Effector memory CD4-positive, alpha-beta T cell (primary cell): ENCODE results near the gene CFAP410.

ENCODE experiments used
- DNase-seq, 3 donors: peaks; one replicate each; pipeline ENCODE4 v3.0.0-alpha.2; 2020
- H3K27ac ChIP-seq: 2 replicates; pipeline ENCODE4 v1.7.0; 2013; ENCODE audit warnings: mild to moderate bottlenecking, low read length, moderate library complexity; ENCODE audit not compliant: insufficient read depth, poor library complexity, severe bottlenecking
- H3K27me3 ChIP-seq: replicated peaks from 2 replicates; pipeline ENCODE4 v1.7.0; 2013; ENCODE audit warnings: mild to moderate bottlenecking, low read length; ENCODE audit not compliant: insufficient read depth, control insufficient read depth, poor library complexity, severe bottlenecking
- H3K36me3 ChIP-seq: 2 replicates; pipeline ENCODE4 v1.7.0; 2013; ENCODE audit warnings: mild to moderate bottlenecking, low read length, moderate library complexity; ENCODE audit not compliant: control insufficient read depth, insufficient read depth
- H3K4me1 ChIP-seq: 2 replicates; pipeline ENCODE4 v1.7.0; 2013; ENCODE audit warnings: low read length, mild to moderate bottlenecking; ENCODE audit not compliant: control insufficient read depth, insufficient read depth, poor library complexity, severe bottlenecking
- H3K4me3 ChIP-seq: 2 replicates; pipeline ENCODE4 v1.7.0; 2013; ENCODE audit warnings: low read length, low read depth, mild to moderate bottlenecking; ENCODE audit not compliant: insufficient read depth, poor library complexity, severe bottlenecking
- H3K9me3 ChIP-seq: 2 replicates; pipeline ENCODE4 v1.7.0; 2013; ENCODE audit warnings: mild to moderate bottlenecking, low read length, moderate library complexity; ENCODE audit not compliant: control insufficient read depth

Gene CFAP410

DNA sequence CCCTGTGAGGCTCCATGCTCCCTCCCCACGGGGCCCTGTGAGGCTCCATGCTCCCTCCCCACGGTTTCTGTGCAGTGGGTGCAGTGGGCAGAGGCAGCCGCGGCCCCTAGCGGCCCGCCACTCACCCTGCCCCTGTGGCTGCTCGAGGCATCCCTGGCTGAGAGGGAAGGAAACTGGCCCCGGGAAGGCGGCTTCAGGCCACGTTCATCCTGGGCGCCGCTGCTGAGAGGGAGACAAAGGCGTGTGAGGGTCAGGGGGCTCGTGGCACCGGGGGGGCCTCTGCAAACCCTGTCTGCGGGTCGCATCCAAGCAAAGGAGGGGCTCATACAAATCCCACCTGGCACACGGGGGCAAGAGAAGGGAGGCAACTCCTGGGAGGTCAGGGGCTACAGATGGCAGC is 8.5 kb downstream of the CFAP410 start:
- Histone ChIP-seq H3K4me1 (no peaks in the 10 kb centered on the region), H3K27ac (no peak overlapping the region), H3K27me3 (no peaks in the 10 kb centered on the region), H3K9me3 (no peaks in the 10 kb centered on the region), H3K4me3 (no peak overlapping the region), H3K36me3 (peaks cover 19% of the 10 kb centered on the region)
- DNase-seq, result no peak

DNA sequence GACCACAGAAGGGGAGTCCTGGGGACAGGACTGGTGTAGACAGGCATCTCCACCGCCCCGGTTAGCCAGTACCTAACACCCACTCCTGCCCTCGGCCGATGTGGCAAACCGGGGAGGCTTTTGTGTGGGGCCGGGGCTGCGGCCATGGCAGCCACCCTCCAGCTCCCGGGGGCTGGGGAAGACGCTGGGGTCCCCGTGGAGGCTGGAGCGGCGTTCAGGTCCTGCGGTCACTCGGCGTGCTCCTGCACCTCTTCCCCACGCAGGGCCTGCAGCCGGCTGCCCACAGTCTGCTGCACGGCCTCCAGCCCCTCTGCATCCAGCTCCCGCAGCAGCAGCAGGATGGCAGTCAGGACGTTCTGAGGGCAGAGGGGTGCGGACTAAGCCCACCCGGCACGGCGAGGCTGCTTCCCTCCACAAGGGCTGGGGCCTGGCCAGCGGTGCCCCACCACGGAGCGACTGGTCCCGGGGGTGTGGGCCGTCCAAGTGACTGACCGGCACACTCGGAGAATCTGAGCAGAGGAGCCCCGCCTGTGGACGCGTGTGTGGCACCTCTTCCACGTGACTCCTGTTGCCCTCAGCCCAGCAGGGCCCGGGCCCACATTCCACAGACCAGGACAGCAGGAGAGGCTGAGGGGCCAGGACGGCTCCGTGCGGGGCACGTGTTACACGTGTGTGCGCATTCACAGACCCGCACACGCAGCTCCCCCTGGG is 9.1 kb downstream of the CFAP410 start:
- Histone ChIP-seq H3K9me3 (no peaks in the 10 kb centered on the region), H3K4me3 (no peak overlapping the region), H3K27ac (no peak overlapping the region), H3K4me1 (no peaks in the 10 kb centered on the region), H3K27me3 (no peaks in the 10 kb centered on the region), H3K36me3 (peaks cover 19% of the 10 kb centered on the region)
- no peak for DNase-seq

DNA sequence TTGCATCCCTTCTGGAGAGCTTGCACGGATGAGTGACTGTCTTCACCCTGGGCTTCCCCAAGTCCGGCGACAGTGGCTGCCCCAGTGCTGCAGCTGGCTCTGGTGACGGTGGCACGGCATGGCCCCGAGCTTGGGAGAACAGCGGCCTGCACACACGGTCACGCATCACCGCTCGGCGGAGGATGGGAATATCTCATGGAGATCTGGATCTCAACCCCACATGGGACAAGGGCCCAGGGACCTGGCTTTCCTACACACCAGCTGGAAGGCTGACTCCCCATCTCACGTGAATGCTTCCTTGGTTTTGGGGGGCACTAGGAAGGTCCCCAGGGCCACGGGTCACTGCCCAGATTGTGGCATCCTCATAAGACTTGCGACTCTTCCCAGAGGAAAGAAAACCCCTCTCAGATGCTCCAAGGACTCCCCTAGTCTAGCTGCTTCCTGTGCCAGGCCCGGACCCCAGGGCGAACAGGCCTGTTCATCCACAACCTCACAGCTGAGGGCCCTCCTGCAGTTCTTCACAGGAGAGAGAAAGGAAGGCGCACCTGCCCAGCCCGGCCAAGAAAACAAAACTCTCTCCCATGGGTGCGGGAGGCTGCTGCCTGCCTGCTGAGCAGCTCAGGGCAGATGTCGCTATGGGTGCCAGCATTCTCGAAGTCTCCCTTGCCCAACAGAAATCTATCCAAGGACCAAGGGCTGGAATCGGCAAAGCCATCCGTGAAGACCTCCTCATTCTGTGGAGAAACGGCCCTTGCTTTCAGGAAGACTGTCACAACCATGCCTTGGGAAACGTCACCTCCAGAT is 9.9 kb downstream of the CFAP410 start:
- Histone ChIP-seq H3K27ac (no peak overlapping the region), H3K9me3 (no peaks in the 10 kb centered on the region), H3K36me3 (peaks cover 27% of the 10 kb centered on the region), H3K4me3 (no peak overlapping the region), H3K27me3 (no peaks in the 10 kb centered on the region), H3K4me1 (no peaks in the 10 kb centered on the region)
- DNase-seq, result no peak

DNA sequence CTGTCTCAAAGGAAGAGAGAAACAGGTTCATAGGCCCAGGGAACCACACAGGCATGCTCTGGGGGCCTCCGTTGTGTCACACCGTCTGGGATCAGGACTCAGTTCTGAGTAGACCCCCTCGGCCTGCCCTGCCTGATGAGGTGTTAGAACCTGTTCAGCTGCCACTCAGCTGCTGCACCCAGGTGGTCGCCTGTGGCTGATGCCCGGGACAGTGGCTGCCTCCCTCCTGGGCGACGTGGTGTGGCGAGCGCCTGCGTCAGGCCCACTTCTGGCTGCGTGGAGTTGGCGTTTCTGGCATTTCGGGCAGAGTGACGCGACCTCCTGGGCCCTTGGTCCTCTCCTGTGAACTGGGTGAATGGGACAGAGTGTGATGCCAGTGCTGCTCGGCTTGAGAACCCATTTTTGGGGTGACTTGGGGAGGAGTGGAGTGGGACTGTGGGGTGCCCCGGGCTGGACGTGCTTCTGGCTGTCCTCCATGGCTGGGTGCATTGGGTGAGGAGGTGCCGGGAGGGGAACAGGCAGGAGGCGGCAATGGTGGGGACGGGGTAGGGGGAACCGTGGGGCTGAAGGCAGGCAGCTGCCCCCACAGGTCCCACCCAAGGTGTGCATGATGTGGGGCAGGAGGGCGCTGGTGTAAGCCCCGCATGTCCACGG is 10.8 kb downstream of the CFAP410 start:
- Histone ChIP-seq H3K36me3 (peaks cover 36% of the 10 kb centered on the region), H3K27me3 (no peaks in the 10 kb centered on the region), H3K4me1 (no peaks in the 10 kb centered on the region), H3K27ac (no peak overlapping the region), H3K4me3 (no peak overlapping the region), H3K9me3 (no peaks in the 10 kb centered on the region)
- DNase-seq, result no peak

DNA sequence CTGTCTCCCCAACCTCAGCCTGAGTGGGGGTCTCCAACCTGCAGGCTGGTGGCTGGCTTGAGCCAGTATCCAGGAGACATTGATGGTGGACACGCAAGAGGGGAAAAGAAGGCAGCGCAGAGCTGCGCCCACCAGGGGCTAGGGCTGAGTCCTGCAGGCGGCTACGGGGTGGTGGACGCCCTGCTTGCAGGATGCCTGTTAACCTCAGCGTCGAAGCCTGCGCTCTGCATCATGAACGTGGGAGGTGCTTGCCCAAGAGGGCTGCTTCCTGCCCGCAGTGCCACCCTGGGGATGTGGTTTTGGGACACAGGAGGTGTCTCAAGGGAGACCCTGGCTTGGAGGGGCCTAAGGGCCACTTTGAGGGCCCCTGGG is 11.6 kb downstream of the CFAP410 start:
- DNase-seq, result no peak
- Histone ChIP-seq H3K36me3 (peaks cover 44% of the 10 kb centered on the region), H3K9me3 (no peaks in the 10 kb centered on the region), H3K4me3 (no peak overlapping the region), H3K27ac (no peak overlapping the region), H3K27me3 (no peaks in the 10 kb centered on the region), H3K4me1 (no peaks in the 10 kb centered on the region)

DNA sequence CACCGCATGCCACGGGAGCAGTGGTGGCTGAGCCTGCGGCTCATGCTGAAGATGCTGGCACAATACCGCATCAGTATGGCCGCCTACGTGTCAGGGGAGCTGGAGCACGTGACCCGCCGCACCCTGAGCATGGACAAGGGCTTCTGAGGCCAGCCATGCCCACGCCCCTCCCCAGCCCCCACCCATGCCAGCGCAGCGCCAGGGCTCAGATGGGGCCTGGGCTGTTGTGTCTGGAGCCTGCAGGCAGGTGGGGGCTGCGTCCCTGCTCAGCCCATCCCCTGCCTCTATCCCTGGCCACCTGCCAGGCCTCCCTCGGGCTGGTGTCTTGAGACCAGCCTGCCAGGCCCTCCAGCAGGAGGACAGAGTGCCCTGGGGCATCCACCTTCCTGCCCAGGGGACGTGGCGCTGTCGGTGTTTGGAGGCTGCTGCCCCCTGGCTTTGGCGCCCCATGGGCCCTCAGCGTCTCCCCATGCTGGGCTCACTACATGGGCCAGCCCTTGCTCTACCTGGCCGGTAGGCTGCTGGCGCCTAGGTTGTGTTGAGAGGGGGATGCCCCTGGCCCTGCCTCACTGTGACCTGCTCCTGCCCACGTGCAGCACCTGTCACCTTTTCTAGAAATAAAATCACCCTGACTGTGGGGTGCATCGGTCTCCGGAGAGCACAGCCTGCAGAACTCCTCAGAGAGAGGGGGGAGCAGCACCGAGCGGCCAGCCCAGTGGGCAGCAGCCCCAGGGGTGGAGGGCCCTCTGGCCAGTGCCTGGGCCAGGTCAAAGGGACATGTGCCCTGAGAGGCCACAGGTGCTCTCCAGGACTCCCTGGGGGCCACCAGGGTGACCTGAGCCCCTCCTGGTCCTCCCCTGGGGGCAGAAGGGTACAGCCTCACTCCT is 12.2 kb downstream of the CFAP410 start:
- no peak overlapping the region for H3K27ac ChIP-seq
- no peaks in the 10 kb centered on the region for H3K9me3 ChIP-seq
- no peak for DNase-seq
- H3K4me3 ChIP-seq, result no peak overlapping the region
- H3K4me1 ChIP-seq, result no peaks in the 10 kb centered on the region
- no peaks in the 10 kb centered on the region for H3K27me3 ChIP-seq
- H3K36me3 ChIP-seq, result peaks cover 49% of the 10 kb centered on the region

DNA sequence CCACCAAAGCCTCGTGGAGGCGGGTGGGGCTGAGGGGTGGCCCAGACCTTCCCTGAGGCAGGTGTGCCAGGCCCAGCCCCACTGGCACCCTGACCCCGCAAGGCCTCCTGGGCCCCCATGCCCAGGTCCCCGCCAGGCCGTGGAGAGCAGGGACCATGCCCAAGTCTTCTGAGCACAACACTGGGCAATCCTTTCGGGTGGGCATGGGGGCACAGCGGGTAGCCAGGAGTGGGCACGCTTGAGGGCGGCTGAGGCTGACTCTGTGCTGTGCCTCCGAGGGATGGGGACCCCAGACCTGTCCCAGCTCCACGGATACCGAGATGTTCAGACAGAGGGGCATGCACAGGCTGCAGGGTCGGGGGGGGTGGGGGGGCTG is 12.9 kb downstream of the CFAP410 start:
- DNase-seq, result no peak
- H3K27me3 ChIP-seq, result no peaks in the 10 kb centered on the region
- no peak overlapping the region for H3K27ac ChIP-seq
- H3K36me3 ChIP-seq, result peaks cover 50% of the 10 kb centered on the region
- no peak overlapping the region for H3K4me3 ChIP-seq
- H3K4me1 ChIP-seq, result no peaks in the 10 kb centered on the region
- no peaks in the 10 kb centered on the region for H3K9me3 ChIP-seq

DNA sequence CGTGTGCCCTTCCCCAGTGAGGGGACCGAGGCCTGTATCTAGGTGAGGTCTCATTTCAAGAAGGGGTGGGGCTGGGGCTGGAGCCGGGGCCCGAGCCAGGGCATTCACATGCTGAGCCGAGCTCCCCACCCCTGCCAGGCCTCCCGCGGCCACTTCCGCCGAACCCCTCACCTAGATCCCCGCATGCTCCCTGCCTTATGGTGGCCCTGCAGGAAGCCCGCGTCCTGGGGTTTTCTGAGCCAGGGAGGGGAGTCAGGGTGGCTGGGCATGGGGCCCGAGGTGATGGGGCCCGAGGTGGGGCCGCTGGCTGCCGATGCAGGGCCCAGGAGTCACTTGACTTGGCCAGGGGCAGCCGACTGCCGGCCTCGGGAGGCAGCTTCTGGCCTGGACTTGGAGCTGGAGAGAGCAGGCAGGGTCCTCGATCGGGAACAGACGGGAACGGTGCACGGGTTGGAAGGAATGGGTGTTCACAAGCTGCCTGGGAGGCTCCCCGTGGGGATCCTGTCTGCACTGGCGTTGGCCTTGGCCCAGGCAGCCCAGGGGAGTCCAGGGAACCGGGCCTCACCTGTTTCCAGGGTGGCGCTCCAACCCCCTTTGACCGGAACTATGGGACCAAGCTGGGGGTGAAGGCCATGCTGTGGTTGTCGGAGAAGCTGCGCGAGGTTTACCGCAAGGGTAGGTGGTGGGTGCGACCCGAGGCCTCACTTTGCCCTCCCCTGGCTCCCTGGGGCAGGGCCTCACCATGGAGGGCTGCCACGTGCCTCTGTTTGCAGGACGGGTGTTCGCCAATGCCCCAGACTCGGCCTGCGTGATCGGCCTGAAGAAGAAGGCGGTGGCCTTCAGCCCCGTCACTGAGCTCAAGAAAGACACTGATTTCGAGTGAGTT is 13.6 kb downstream of the CFAP410 start:
- Histone ChIP-seq H3K4me1 (no peaks in the 10 kb centered on the region), H3K4me3 (no peak overlapping the region), H3K27me3 (no peaks in the 10 kb centered on the region), H3K36me3 (peaks cover 54% of the 10 kb centered on the region), H3K27ac (no peak overlapping the region), H3K9me3 (no peaks in the 10 kb centered on the region)
- no peak for DNase-seq

DNA sequence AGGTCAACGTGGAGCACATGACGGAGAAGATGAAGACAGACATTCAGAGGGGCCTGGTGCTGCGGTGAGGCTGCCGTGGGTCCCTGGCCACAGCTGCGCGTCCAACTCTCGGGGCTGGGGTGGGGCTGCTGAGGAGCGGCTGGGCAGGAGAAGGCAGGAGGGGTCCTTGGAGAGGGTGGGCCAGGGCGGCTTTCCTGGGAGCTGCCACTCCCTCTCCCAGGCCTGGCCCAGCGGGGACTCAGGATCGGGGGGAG is 14.4 kb downstream of the CFAP410 start:
- H3K4me3 ChIP-seq, result no peak overlapping the region
- H3K36me3 ChIP-seq, result peaks cover 59% of the 10 kb centered on the region
- H3K27me3 ChIP-seq, result no peaks in the 10 kb centered on the region
- H3K27ac ChIP-seq, result no peak overlapping the region
- no peaks in the 10 kb centered on the region for H3K4me1 ChIP-seq
- DNase-seq, result no peak
- H3K9me3 ChIP-seq, result no peaks in the 10 kb centered on the region
